IMR-90 (cell line): ENCODE results near the gene DOK4.

Experiments used
- CTCF ChIP-seq: conservative IDR thresholded peaks from 2 replicates; pipeline ENCODE4 v1.5.1; 2012; ENCODE audit warnings: mild to moderate bottlenecking, low read depth, low read length, improper control_type of control experiment
- FOS ChIP-seq: fragments of 150-350 bp; IDR thresholded peaks from 2 replicates; pipeline ENCODE4 v1.6.1; 2016; ENCODE audit warnings: low read depth, low read length
- MAFK ChIP-seq: IDR thresholded peaks from 2 replicates; pipeline ENCODE4 v1.6.1; 2012; ENCODE audit warnings: low read depth, low read length, improper control_type of control experiment
- POLR2A ChIP-seq: IDR thresholded peaks from 2 replicates; pipeline ENCODE4 v1.6.1; 2012; ENCODE audit warnings: mild to moderate bottlenecking, low read depth, low read length

- TF ChIP-seq CTCF = no peak
- TF ChIP-seq POLR2A = no peak
- no peak for TF ChIP-seq FOS
- TF ChIP-seq MAFK = no peak
These were observed 15.9 kb upstream of the DOK4 start for GRCh38 chr16:57502048-57502775.
